ENCODE results near the gene JAGN1.

GRCh38 chr3:9898467-9899241, 8.2 kb downstream of the JAGN1 start:
- no peak for TF ChIP-seq ZNF384 (IDR thresholded peaks at IDR 0.05)
- no peak for TF ChIP-seq NFRKB (IDR thresholded peaks at IDR 0.05)

All from HEK293T (cell line).